ENCODE measurements around the gene TCF3.
A peak's percentile ranks its signal among the peaks of the same experiment; 100 is the strongest.

Gene TCF3

GRCh38 chr19:1577929-1578618 lies 74.3 kb downstream of the TCF3 start:
- DNase-seq, result no peak

GRCh38 chr19:1577090-1577928 lies 75.1 kb downstream of the TCF3 start:
- no peak for DNase-seq

- DNase-seq, result no peak
These were observed 75.9 kb downstream of the TCF3 start for GRCh38 chr19:1576242-1577089.

- DNase-seq, result no peak
These were observed 76.8 kb downstream of the TCF3 start for GRCh38 chr19:1575323-1576241.

GRCh38 chr19:1574354-1575136 lies 77.9 kb downstream of the TCF3 start:
- DNase-seq, result no peak

GRCh38 chr19:1572795-1573194 lies 79.6 kb downstream of the TCF3 start:
- DNase-seq, result no peak

GRCh38 chr19:1571358-1571757 lies 81.1 kb downstream of the TCF3 start:
- DNase-seq, result no peak

- DNase-seq, result no peak
These were observed 81.6 kb downstream of the TCF3 start for GRCh38 chr19:1570836-1571235.

GRCh38 chr19:1569997-1570396 lies 82.4 kb downstream of the TCF3 start:
- no peak for DNase-seq

- peak; percentile 74 for DNase-seq
These were observed 83.9 kb downstream of the TCF3 start, which contains the start of gene MEX3D for GRCh38 chr19:1568320-1569019. Gene MEX3D, minus strand, starts transcription at chr19:1568325. Its CDS starts 267 bp downstream, at chr19:1568058.

- DNase-seq, result no peak
These were observed 84.6 kb downstream of the TCF3 start for GRCh38 chr19:1567848-1568227.

GRCh38 chr19:1567116-1567847 lies 85.1 kb downstream of the TCF3 start:
- no peak for DNase-seq

GRCh38 chr19:1566392-1567115 lies 85.9 kb downstream of the TCF3 start:
- DNase-seq, result no peak

GRCh38 chr19:1563251-1563650 lies 89.2 kb downstream of the TCF3 start:
- DNase-seq, result no peak

GRCh38 chr19:1561236-1561842 lies 91.1 kb downstream of the TCF3 start:
- DNase-seq, result no peak

- no peak for DNase-seq
These were observed 92.0 kb downstream of the TCF3 start for GRCh38 chr19:1560286-1560882.
